OCI-LY3 (cell line): ENCODE measurements around the gene ABCC8.

Source experiments
- EZH2phosphoT487 ChIP-seq: fragments of 200-600 bp; shearing (Covaris generic); IDR thresholded peaks from 2 replicates; pipeline ENCODE4 v1.6.1; 2018; ENCODE audit warnings: antibody characterized with exemption, mixed run types, low read depth
- TF ChIP-seq, protein P1 (sequence below): fragments of 200-600, 300-600 bp; sonication (generic); IDR thresholded peaks from 2 replicates; pipeline ENCODE4 v1.5.1; 2014; ENCODE audit warnings: antibody characterized with exemption, low read length, low read depth

DNA sequence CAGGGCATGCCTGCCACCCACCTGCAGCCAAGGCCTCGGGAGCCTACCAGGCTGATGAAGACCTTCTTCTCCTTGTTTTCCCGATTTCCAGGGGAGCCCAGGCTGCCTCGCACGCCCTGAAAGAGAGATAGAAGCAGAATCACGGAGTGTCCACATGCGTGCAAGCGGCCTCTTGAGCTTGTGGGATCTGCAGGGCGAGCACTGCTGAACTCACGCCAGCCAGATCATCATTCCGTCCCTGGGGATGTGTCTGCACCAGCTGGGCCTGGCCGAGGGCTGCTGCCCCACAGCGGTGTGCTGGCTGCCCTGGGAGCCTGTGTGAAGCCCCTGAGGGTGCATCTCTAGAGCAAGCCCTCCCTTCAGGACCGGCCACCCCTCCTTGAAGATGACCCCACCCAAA, 49.7 kb upstream of the ABCC8 start:
- TF ChIP-seq, protein P1, sequence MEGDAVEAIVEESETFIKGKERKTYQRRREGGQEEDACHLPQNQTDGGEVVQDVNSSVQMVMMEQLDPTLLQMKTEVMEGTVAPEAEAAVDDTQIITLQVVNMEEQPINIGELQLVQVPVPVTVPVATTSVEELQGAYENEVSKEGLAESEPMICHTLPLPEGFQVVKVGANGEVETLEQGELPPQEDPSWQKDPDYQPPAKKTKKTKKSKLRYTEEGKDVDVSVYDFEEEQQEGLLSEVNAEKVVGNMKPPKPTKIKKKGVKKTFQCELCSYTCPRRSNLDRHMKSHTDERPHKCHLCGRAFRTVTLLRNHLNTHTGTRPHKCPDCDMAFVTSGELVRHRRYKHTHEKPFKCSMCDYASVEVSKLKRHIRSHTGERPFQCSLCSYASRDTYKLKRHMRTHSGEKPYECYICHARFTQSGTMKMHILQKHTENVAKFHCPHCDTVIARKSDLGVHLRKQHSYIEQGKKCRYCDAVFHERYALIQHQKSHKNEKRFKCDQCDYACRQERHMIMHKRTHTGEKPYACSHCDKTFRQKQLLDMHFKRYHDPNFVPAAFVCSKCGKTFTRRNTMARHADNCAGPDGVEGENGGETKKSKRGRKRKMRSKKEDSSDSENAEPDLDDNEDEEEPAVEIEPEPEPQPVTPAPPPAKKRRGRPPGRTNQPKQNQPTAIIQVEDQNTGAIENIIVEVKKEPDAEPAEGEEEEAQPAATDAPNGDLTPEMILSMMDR, result no peak
- TF ChIP-seq EZH2phosphoT487, result no peak
